Natural killer cell (primary cell): ENCODE measurements around the gene KAT8. TPM values are rescaled to one million over a fixed set of nuclear protein-coding genes. Genes with fewer than 3 reads are reported as not detected.

Source experiments
- ATAC-seq, 3 donors: fragments of 150-1000 bp in 2 of 3; fragments of 200-7000 bp in 1 of 3; cut with Tn5 transposase; 1 replicate in 1 of 3; 2 replicates in 2 of 3; pipeline ENCODE4 v1.10.0; 2021; ENCODE audit warnings: mild to moderate bottlenecking in 2 of 3, moderate library complexity in 2 of 3
- DNase-seq, 2 donors: peaks; one replicate each; pipeline versions ENCODE4 v3.0.0 to v3.0.0-alpha.2; 2013 to 2021; ENCODE audit warnings: mixed read lengths in 1 of 2
- H3K27ac ChIP-seq: one replicate; pipeline ENCODE4 v1.5.1; 2013; ENCODE audit warnings: mild to moderate bottlenecking, low read length
- H3K27me3 ChIP-seq: one replicate; pipeline ENCODE4 v1.6.1; 2013; ENCODE audit warnings: low read length; ENCODE audit not compliant: control insufficient read depth, insufficient read depth
- H3K36me3 ChIP-seq: one replicate; pipeline ENCODE4 v1.6.1; 2013; ENCODE audit warnings: low read length; ENCODE audit not compliant: control insufficient read depth, insufficient read depth
- H3K4me1 ChIP-seq: one replicate; pipeline ENCODE4 v1.6.1; 2013; ENCODE audit warnings: low read length; ENCODE audit not compliant: control insufficient read depth, insufficient read depth
- H3K4me3 ChIP-seq: one replicate; pipeline ENCODE4 v1.5.1; 2013; ENCODE audit warnings: low read length
- H3K9me3 ChIP-seq: one replicate; pipeline ENCODE4 v1.6.1; 2013; ENCODE audit warnings: low read length; ENCODE audit not compliant: control insufficient read depth, insufficient read depth
- H3K27ac Mint-ChIP-seq, 2 donors: one replicate each; pipeline ENCODE4 v1.8.0; 2022; ENCODE audit warnings: mild to moderate bottlenecking in 2 of 2, mixed read lengths in 2 of 2, moderate library complexity in 1 of 2
- H3K27me3 Mint-ChIP-seq, 2 donors: one replicate each; pipeline ENCODE4 v1.8.0; 2022; ENCODE audit warnings: low read depth in 2 of 2, mixed read lengths in 2 of 2
- H3K36me3 Mint-ChIP-seq: one replicate; pipeline ENCODE4 v1.8.0; 2022; ENCODE audit warnings: mixed read lengths
- H3K4me1 Mint-ChIP-seq, 2 donors: one replicate each; pipeline ENCODE4 v1.8.0; 2022; ENCODE audit warnings: mixed read lengths in 2 of 2
- H3K4me3 Mint-ChIP-seq: one replicate; pipeline ENCODE4 v1.8.0; 2022; ENCODE audit warnings: mild to moderate bottlenecking, moderate library complexity, mixed read lengths
- H3K9me3 Mint-ChIP-seq, 2 donors: one replicate each; pipeline ENCODE4 v1.8.0; 2022; ENCODE audit warnings: mixed read lengths in 2 of 2
- CTCF ChIP-seq: fragments of 200-600 bp; IDR thresholded peaks from one replicate; pipeline ENCODE4 v1.8.0; 2022; ENCODE audit warnings: antibody characterized with exemption
- WGBS: methylation state at CpG from one replicate; pipeline ENCODE4 v1.1.7; 2013; ENCODE audit warnings: missing lambda C conversion rate; ENCODE audit not compliant: insufficient coverage; 5-methylcytosine and 5-hydroxymethylcytosine counted together
- intact Hi-C: fragments of 100-400 bp; cut with micrococcal nuclease; formaldehyde crosslinking; loops from one replicate; pipeline ENCODE4 v1.14.2; 2022
- total RNA-seq, 4 donors: library from RNA; stranded (reverse); fragments of 120-200 nt in 1 of 4; gene quantifications; one replicate each; pipeline versions ENCODE4 v1.2.3 to v1.2.4, GENCODE V29; 2013 to 2022

The KAT8 gene
- total RNA-seq, 3 donors from 2014 or later (not counting 1 experiment from before 2014, with no cell fraction given): 90.6 to 101 (median 93.4) TPM

GRCh38 chr16:31145398-31145990, 28.0 kb downstream of the KAT8 start:
- no peak overlapping the region for H3K4me3 ChIP-seq
- H3K4me1 ChIP-seq: peaks cover 31% of the 10 kb centered on the region
- no peak for ATAC-seq
- H3K27me3 ChIP-seq: no peaks in the 10 kb centered on the region
- H3K4me3 Mint-ChIP-seq: no peak overlapping the region
- no peaks in the 10 kb centered on the region for H3K9me3 Mint-ChIP-seq
- no peaks in the 10 kb centered on the region for H3K36me3 ChIP-seq
- H3K27ac Mint-ChIP-seq: no peak overlapping the region
- intact Hi-C loops: no loop called here
- H3K27me3 Mint-ChIP-seq: peaks cover 0 to 7% of the 10 kb centered on the region in 2 donors
- H3K36me3 Mint-ChIP-seq: no peaks in the 10 kb centered on the region
- TF ChIP-seq CTCF: no peak
- WGBS: 97% methylated on average over 9 of the region's 12 CpGs
- no peaks in the 10 kb centered on the region for H3K9me3 ChIP-seq
- H3K4me1 Mint-ChIP-seq: peaks cover 15 to 28% of the 10 kb centered on the region in 2 donors
- H3K27ac ChIP-seq: no peak overlapping the region
- DNase-seq: peak in 1 of 2 donors; percentile 3

- no peaks in the 10 kb centered on the region for H3K27me3 ChIP-seq
- Mint-ChIP-seq H3K27ac (no peak overlapping the region), H3K27me3 (peaks cover 0 to 7% of the 10 kb centered on the region in 2 donors), H3K4me3 (no peak overlapping the region), H3K9me3 (no peaks in the 10 kb centered on the region), H3K4me1 (peaks cover 9 to 17% of the 10 kb centered on the region in 2 donors), H3K36me3 (no peaks in the 10 kb centered on the region)
- H3K4me3 ChIP-seq: no peak overlapping the region
- H3K4me1 ChIP-seq: peaks cover 30% of the 10 kb centered on the region
- DNase-seq: no peak
- intact Hi-C loops: no loop called here
- no peak for TF ChIP-seq CTCF
- 86% methylated on average over 3 of the region's 3 CpGs for WGBS
- no peak for ATAC-seq
- no peaks in the 10 kb centered on the region for H3K9me3 ChIP-seq
- H3K36me3 ChIP-seq: no peaks in the 10 kb centered on the region
- no peak overlapping the region for H3K27ac ChIP-seq
Observed at GRCh38 chr16:31147574-31147973, 30.1 kb downstream of the KAT8 start.

- TF ChIP-seq CTCF: no peak
- no peaks in the 10 kb centered on the region for H3K27me3 ChIP-seq
- H3K4me1 ChIP-seq: peaks cover 25% of the 10 kb centered on the region
- Mint-ChIP-seq H3K27ac (no peak overlapping the region), H3K9me3 (no peaks in the 10 kb centered on the region), H3K4me3 (no peak overlapping the region), H3K4me1 (peaks cover 9 to 15% of the 10 kb centered on the region in 2 donors), H3K36me3 (no peaks in the 10 kb centered on the region), H3K27me3 (peaks cover 0 to 7% of the 10 kb centered on the region in 2 donors)
- DNase-seq (no peak), ATAC-seq (no peak)
- intact Hi-C loops: no loop called here
- no peak overlapping the region for H3K27ac ChIP-seq
- WGBS: 70% methylated on average over 40 of the region's 40 CpGs
- H3K4me3 ChIP-seq: no peak overlapping the region
- H3K36me3 ChIP-seq: no peaks in the 10 kb centered on the region
- H3K9me3 ChIP-seq: no peaks in the 10 kb centered on the region
Observed at GRCh38 chr16:31148281-31148728, 30.8 kb downstream of the KAT8 start.

- Histone ChIP-seq H3K36me3 (no peaks in the 10 kb centered on the region), H3K27ac (no peak overlapping the region), H3K4me1 (peaks cover 20% of the 10 kb centered on the region), H3K27me3 (no peaks in the 10 kb centered on the region), H3K9me3 (no peaks in the 10 kb centered on the region), H3K4me3 (no peak overlapping the region)
- DNase-seq (no peak), ATAC-seq (no peak)
- peaks cover 3 to 9% of the 10 kb centered on the region in 2 donors for H3K4me1 Mint-ChIP-seq
- 95% methylated on average over 25 of the region's 25 CpGs for WGBS
- H3K27ac Mint-ChIP-seq: no peak overlapping the region
- intact Hi-C loops: no loop called here
- peaks cover 0 to 7% of the 10 kb centered on the region in 2 donors for H3K27me3 Mint-ChIP-seq
- TF ChIP-seq CTCF: no peak
- no peaks in the 10 kb centered on the region for H3K36me3 Mint-ChIP-seq
- no peaks in the 10 kb centered on the region for H3K9me3 Mint-ChIP-seq
- H3K4me3 Mint-ChIP-seq: no peak overlapping the region
Observed at GRCh38 chr16:31148896-31149295, 31.4 kb downstream of the KAT8 start.
